H9 (cell line): ENCODE results near the gene PEPD. TPM values are rescaled to one million over a fixed set of nuclear protein-coding genes. Genes with fewer than 3 reads are reported as not detected.

Experiments used
- DNase-seq: peaks from one replicate; pipeline ENCODE4 v3.0.0-alpha.2; 2017
- H2AFZ ChIP-seq: one replicate; pipeline ENCODE4 v1.6.1; 2013; ENCODE audit warnings: mild to moderate bottlenecking, low read length, control low read depth, moderate library complexity
- H2AK5ac ChIP-seq: 2 replicates; pipeline ENCODE4 v1.6.1; 2013; ENCODE audit warnings: low read length, control low read depth, mixed read lengths; ENCODE audit not compliant: insufficient read length
- H2BK120ac ChIP-seq: one replicate; pipeline ENCODE4 v1.6.1; 2013; ENCODE audit warnings: low read depth, mild to moderate bottlenecking, low read length, control low read depth, inconsistent platforms; ENCODE audit not compliant: poor library complexity, severe bottlenecking
- H2BK12ac ChIP-seq: 2 replicates; pipeline ENCODE4 v1.6.1; 2013; ENCODE audit warnings: low read length, control low read depth, mixed read lengths, low read depth; ENCODE audit not compliant: insufficient read length
- H2BK15ac ChIP-seq: 2 replicates; pipeline ENCODE4 v1.6.1; 2013; ENCODE audit warnings: low read depth, low read length, control low read depth
- H2BK20ac ChIP-seq: one replicate; pipeline ENCODE4 v1.6.1; 2013; ENCODE audit warnings: low read depth, mild to moderate bottlenecking, low read length, control low read depth, inconsistent platforms; ENCODE audit not compliant: poor library complexity, severe bottlenecking
- H2BK5ac ChIP-seq: 2 replicates; pipeline ENCODE4 v1.6.1; 2013; ENCODE audit warnings: low read length, control low read depth, mixed read lengths; ENCODE audit not compliant: insufficient read length
- H3K14ac ChIP-seq: 2 replicates; pipeline ENCODE4 v1.6.1; 2013; ENCODE audit warnings: low read length, control low read depth; ENCODE audit not compliant: insufficient read depth
- H3K18ac ChIP-seq: 2 replicates; pipeline ENCODE4 v1.6.1; 2013; ENCODE audit warnings: low read depth, mild to moderate bottlenecking, mixed read lengths, low read length, control low read depth; ENCODE audit not compliant: insufficient read length
- H3K23ac ChIP-seq: 2 replicates; pipeline ENCODE4 v1.6.1; 2013; ENCODE audit warnings: low read length, control low read depth, mixed read lengths, low read depth; ENCODE audit not compliant: insufficient read length
- H3K23me2 ChIP-seq: 2 replicates; pipeline ENCODE4 v1.6.1; 2013; ENCODE audit warnings: low read depth, mild to moderate bottlenecking, mixed read lengths, low read length, control low read depth; ENCODE audit not compliant: insufficient read length, poor library complexity, severe bottlenecking
- H3K27ac ChIP-seq: 2 replicates; pipeline ENCODE4 v1.5.1; 2013; ENCODE audit warnings: low read length, control low read depth, mixed read lengths, low read depth; ENCODE audit not compliant: insufficient read length
- H3K27me3 ChIP-seq: 2 replicates; pipeline ENCODE4 v1.6.1; 2013; ENCODE audit warnings: low read length, control low read depth, inconsistent platforms; ENCODE audit not compliant: insufficient read depth
- H3K4ac ChIP-seq: 2 replicates; pipeline ENCODE4 v1.6.1; 2013; ENCODE audit warnings: low read depth, mild to moderate bottlenecking, control low read depth, inconsistent platforms, low read length, moderate library complexity
- H3K4me1 ChIP-seq: 2 replicates; pipeline ENCODE4 v1.6.1; 2013; ENCODE audit warnings: low read length, control low read depth, inconsistent platforms; ENCODE audit not compliant: insufficient read depth
- H3K4me2 ChIP-seq: 2 replicates; pipeline ENCODE4 v1.6.1; 2013; ENCODE audit warnings: low read length, control low read depth, mixed read lengths; ENCODE audit not compliant: insufficient read length, insufficient read depth
- H3K56ac ChIP-seq: 2 replicates; pipeline ENCODE4 v1.6.1; 2013; ENCODE audit warnings: low read depth, mild to moderate bottlenecking, mixed read lengths, low read length, control low read depth; ENCODE audit not compliant: insufficient read length
- H3K79me1 ChIP-seq: 2 replicates; pipeline ENCODE4 v1.6.1; 2013; ENCODE audit warnings: low read depth, mild to moderate bottlenecking, moderate library complexity, low read length, control low read depth, inconsistent platforms; ENCODE audit not compliant: insufficient read depth, poor library complexity, severe bottlenecking
- H3K79me2 ChIP-seq: 2 replicates; pipeline ENCODE4 v1.6.1; 2013; ENCODE audit warnings: low read length, control low read depth, inconsistent platforms; ENCODE audit not compliant: insufficient read depth
- H3K9ac ChIP-seq: 2 replicates; pipeline ENCODE4 v1.6.1; 2013; ENCODE audit warnings: low read length, control low read depth, mixed read lengths; ENCODE audit not compliant: insufficient read length; ENCODE audit errors: extremely low read depth
- H3K9me3 ChIP-seq: one replicate; pipeline ENCODE4 v1.6.1; 2013; ENCODE audit warnings: low read depth, low read length, inconsistent platforms; ENCODE audit not compliant: control insufficient read depth
- H3T11ph ChIP-seq: one replicate; pipeline ENCODE4 v1.6.1; 2013; ENCODE audit warnings: mild to moderate bottlenecking, low read length, control low read depth, inconsistent platforms
- H4K20me1 ChIP-seq: one replicate; pipeline ENCODE4 v1.6.1; 2013; ENCODE audit not compliant: control insufficient read depth, insufficient read length, insufficient read depth
- H4K5ac ChIP-seq: 2 replicates; pipeline ENCODE4 v1.6.1; 2013; ENCODE audit warnings: low read depth, mild to moderate bottlenecking, mixed read lengths, low read length, control low read depth; ENCODE audit not compliant: insufficient read length
- H4K8ac ChIP-seq: replicated peaks from 2 replicates; pipeline ENCODE4 v1.6.1; 2013; ENCODE audit warnings: low read length, control low read depth, mixed read lengths, low read depth; ENCODE audit not compliant: insufficient read length
- H4K91ac ChIP-seq: 2 replicates; pipeline ENCODE4 v1.6.1; 2013; ENCODE audit warnings: low read depth, mild to moderate bottlenecking, moderate library complexity, mixed read lengths, low read length, control low read depth; ENCODE audit not compliant: insufficient read length
- H3K27ac Mint-ChIP-seq, 3 experiments: 2 replicates in 2 of 3; 3 replicates in 1 of 3; pipeline ENCODE4 v1.8.0; 2020 to 2021; ENCODE audit warnings: mixed read lengths in 3 of 3, mild to moderate bottlenecking in 1 of 3, moderate library complexity in 1 of 3
- H3K27me3 Mint-ChIP-seq: 2 replicates; pipeline ENCODE4 v1.8.0; 2021; ENCODE audit warnings: low read depth, mild to moderate bottlenecking, moderate library complexity, mixed read lengths
- H3K36me3 Mint-ChIP-seq, 3 experiments: 2 replicates in 2 of 3; 3 replicates in 1 of 3; pipeline ENCODE4 v1.8.0; 2020 to 2021; ENCODE audit warnings: low read depth in 3 of 3, mixed read lengths in 3 of 3; ENCODE audit not compliant: insufficient read depth in 1 of 3
- H3K4me1 Mint-ChIP-seq, 2 experiments: 2 replicates each; pipeline ENCODE4 v1.8.0; 2020; ENCODE audit warnings: mixed read lengths in 2 of 2
- H3K4me3 Mint-ChIP-seq, 2 experiments: 2 replicates in 1 of 2; 3 replicates in 1 of 2; pipeline ENCODE4 v1.8.0; 2020 to 2021; ENCODE audit warnings: mild to moderate bottlenecking in 2 of 2, mixed read lengths in 2 of 2, moderate library complexity in 1 of 2
- H3K9me3 Mint-ChIP-seq, 2 experiments: 2 replicates in 1 of 2; 3 replicates in 1 of 2; pipeline ENCODE4 v1.8.0; 2020; ENCODE audit warnings: mild to moderate bottlenecking in 2 of 2, mixed read lengths in 2 of 2, moderate library complexity in 1 of 2
- CTCF ChIP-seq: fragments of 200-600 bp; sonication (generic); conservative IDR thresholded peaks from 3 replicates; pipeline ENCODE4 v1.8.0; 2021; ENCODE audit warnings: antibody characterized with exemption, mild to moderate bottlenecking
- WGBS: extraction: QIAGEN DNeasy Blood & Tissue Kit; methylation state at CpG from one replicate; pipeline ENCODE4 v1.1.7; 2013; ENCODE audit warnings: missing lambda C conversion rate, low lambda C conversion rate, mixed read lengths; ENCODE audit not compliant: insufficient read length; ENCODE audit errors: extremely low coverage; 5-methylcytosine and 5-hydroxymethylcytosine counted together
- total RNA-seq: library from RNA; stranded (reverse); gene quantifications from 2 replicates; pipeline ENCODE4 v1.2.1, GENCODE V29; 2021

Gene PEPD
- total RNA-seq, 1 experiment from 2014 or later: 52.8 TPM

GRCh38 chr19:33438987-33439781 is 82.4 kb downstream of the PEPD start:
- no peak overlapping the region for H3K14ac ChIP-seq

More at GRCh38 chr19:33438987-33439781, 82.4 kb downstream of the PEPD start:
- Mint-ChIP-seq H3K4me1 (peaks cover 8 to 9% of the 10 kb centered on the region in 2 experiments; a peak in 3 of 4 replicates), H3K4me3 (no peak overlapping the region), H3K9me3 (no peaks in the 10 kb centered on the region), H3K27ac (no peak overlapping the region), H3K27me3 (0 out of 2 replicates have a peak, but pooled peaks cover 3% of the 10 kb centered on the region), H3K36me3 (no peaks in the 10 kb centered on the region)
- DNase-seq: no peak
- H3K23ac ChIP-seq: no peak overlapping the region
- no peak overlapping the region for H2AFZ ChIP-seq
- no peak overlapping the region for H2BK20ac ChIP-seq
- no peak overlapping the region for H2BK12ac ChIP-seq
- H3K79me1 ChIP-seq: no peaks in the 10 kb centered on the region
- no peaks in the 10 kb centered on the region for H3K79me2 ChIP-seq
- peaks cover 2% of the 10 kb centered on the region for H4K20me1 ChIP-seq
- H3K9me3 ChIP-seq: no peaks in the 10 kb centered on the region
- H3K18ac ChIP-seq: no peak overlapping the region
- no peaks in the 10 kb centered on the region for H3K27me3 ChIP-seq
- no peak overlapping the region for H2BK5ac ChIP-seq
- H3T11ph ChIP-seq: no peak overlapping the region
- WGBS: no CpG with 5 or more reads among the region's 16 CpGs
- H3K23me2 ChIP-seq: no peaks in the 10 kb centered on the region
- H4K8ac ChIP-seq: no peak overlapping the region
- H3K4ac ChIP-seq: no peak overlapping the region
- H4K91ac ChIP-seq: no peak overlapping the region
- no peak overlapping the region for H3K27ac ChIP-seq
- no peak overlapping the region for H2BK15ac ChIP-seq
- no peak overlapping the region for H3K4me2 ChIP-seq
- H3K9ac ChIP-seq: no peak overlapping the region
- no peak overlapping the region for H2BK120ac ChIP-seq
- H4K5ac ChIP-seq: no peak overlapping the region
- no peaks in the 10 kb centered on the region for H3K4me1 ChIP-seq
- no peak overlapping the region for H2AK5ac ChIP-seq
- no peak overlapping the region for H3K56ac ChIP-seq
- TF ChIP-seq CTCF: no peak
